HAP-1 (cell line): ENCODE measurements around the gene ARHGAP33.
A peak's percentile ranks its signal among the peaks of the same experiment; 100 is the strongest.
"Not testable (repeated sequence)": the region's sequence is repeated elsewhere in the genome, so short reads cannot be mapped to it uniquely, and the experiment has no call there.

Source experiments
- DNase-seq, 2 experiments: peaks; one replicate each; pipeline ENCODE4 v3.0.0-alpha.2; 2016 to 2020; ENCODE audit warnings: low spot score in 2 of 2
- H3K27me3 ChIP-seq: fragments of 250-450 bp; sonication (Bioruptor Pico); 2 replicates; pipeline ENCODE4 v1.5.1; 2020; ENCODE audit warnings: low read depth, mild to moderate bottlenecking, moderate library complexity
- H3K36me3 ChIP-seq: fragments of 250-450 bp; sonication (Bioruptor Pico); replicated peaks from 2 replicates; pipeline ENCODE4 v1.5.1; 2020; ENCODE audit warnings: mild to moderate bottlenecking
- H3K4me1 ChIP-seq: fragments of 250-450 bp; sonication (Bioruptor Pico); 2 replicates; pipeline ENCODE4 v1.5.1; 2020; ENCODE audit warnings: mild to moderate bottlenecking
- H3K4me3 ChIP-seq: fragments of 250-450 bp; sonication (Bioruptor Pico); 2 replicates; pipeline ENCODE4 v1.5.1; 2020; ENCODE audit warnings: mild to moderate bottlenecking, moderate library complexity
- H3K9me3 ChIP-seq: fragments of 250-450 bp; sonication (Bioruptor Pico); 2 replicates; pipeline ENCODE4 v1.5.1; 2020; ENCODE audit warnings: mild to moderate bottlenecking, moderate library complexity
- in situ Hi-C: fragments of 300-500 bp; cut with MboI; formaldehyde crosslinking; loops from 3 replicates; pipeline ENCODE4 v1.14.3; 2020; ENCODE audit warnings: low sequenced_read_pairs, inconsistent platforms, mixed read lengths

Gene ARHGAP33

DNA sequence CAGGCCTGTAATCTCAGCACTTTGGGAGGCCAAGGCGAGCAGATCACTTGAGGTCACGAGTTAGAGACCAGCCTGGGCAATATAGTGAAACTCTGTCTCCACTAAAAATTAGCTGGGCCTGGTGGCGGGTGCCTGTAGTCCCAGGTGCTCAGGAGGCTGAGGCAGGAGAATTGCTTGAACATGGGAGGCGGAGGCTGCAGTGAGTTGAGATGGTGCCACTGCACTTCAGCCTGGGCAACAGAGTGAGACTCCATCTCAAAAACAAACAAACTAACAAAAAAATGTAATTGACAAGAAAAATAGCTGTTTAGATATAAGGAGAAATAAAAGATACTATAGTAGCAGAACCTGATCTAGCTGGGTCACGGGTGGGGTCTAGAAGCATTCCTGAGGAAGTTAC is 3.0 kb upstream of the ARHGAP33 start:
- H3K27me3 ChIP-seq, in situ Hi-C loops, H3K9me3 ChIP-seq, H3K36me3 ChIP-seq, DNase-seq, H3K4me1 ChIP-seq, H3K4me3 ChIP-seq: not testable (repeated sequence)

DNA sequence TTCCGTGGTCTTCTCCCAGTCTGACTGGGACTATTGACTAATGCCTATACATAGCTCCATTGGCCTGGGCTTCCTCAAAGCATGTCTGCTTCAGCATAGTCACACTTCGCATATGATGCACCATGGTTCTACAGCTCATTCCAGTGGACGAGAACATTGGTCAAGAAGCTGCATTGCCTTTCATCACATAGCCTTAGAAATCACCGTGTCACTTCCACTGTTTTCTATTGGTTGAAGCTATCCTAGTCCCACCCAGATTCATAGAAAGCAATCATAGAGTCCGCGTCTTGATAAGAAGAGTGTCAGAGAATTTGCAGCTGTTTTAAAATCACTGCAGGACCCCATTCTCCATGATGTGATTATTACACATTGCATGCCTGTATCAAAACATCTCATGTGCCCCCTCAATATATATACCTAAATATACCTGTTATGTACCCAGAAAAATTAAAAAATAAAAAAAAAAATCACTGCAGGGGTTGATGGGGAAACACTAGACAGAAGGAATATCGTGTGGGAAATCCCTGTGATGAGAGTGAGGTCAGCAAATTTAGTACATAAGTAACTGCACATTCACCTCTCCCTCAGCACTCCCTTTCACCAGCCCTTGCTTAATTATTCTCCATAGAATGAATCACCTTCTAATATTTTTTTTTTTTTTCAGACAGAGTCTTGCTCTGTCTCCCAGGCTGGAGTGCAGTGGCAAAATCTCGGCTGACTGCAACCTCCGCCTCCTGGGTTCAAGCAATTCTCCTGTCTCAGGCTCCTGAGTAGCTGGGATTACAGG is 2.2 kb upstream of the ARHGAP33 start:
- Histone ChIP-seq H3K27me3 (no peaks in the 10 kb centered on the region), H3K9me3 (no peaks in the 10 kb centered on the region)
- DNase-seq, result no peak

DNA sequence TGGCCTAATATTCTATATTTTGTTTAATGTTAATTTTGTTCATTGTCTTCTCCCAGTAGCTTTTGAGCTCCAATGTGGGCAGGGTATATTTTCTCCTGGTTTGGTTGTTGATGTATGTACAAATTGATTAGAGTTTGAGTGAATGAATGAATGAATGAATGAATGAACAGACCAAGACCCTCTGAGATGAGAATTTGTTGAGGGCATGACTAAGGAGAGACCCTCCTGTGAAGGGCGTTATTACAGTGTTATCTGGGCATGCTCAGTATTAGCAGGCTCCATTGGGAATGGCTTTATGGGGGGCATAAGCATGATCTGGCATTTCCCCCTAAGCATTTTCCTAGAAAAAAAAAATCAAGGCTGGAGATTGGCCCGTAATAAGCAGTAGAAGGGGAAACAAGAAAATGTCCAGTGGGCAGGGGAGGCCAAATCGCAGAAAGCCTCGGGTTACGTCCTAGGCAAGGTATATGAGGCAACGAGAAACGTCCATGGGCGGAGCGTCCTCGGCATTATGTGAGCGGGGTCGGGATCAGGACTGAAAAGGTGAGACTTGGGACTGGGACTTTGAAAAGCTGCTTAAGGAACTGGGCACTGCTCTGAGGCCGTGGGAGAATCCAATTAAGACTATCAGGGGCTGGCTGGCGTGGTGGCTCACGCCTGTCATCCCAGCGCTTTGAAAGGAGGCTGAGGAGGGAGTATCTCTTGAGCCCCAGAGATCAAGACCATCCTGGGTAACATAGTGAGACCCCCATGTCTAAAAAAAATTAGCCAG is 904 bp upstream of the ARHGAP33 start:
- in situ Hi-C loops, result no loop called here
- H3K4me3 ChIP-seq, result peak overlapping the region; percentile 13

More for the DNA sequence above, 2.2 kb upstream of the ARHGAP33 start:
- in situ Hi-C loops, result no loop called here
- H3K4me3 ChIP-seq, result no peak overlapping the region
- H3K36me3 ChIP-seq, result peaks cover under 1% of the 10 kb centered on the region; the same call in 1 of the 2 replicates
- peaks cover 9% of the 10 kb centered on the region; the same call in 1 of the 2 replicates for H3K4me1 ChIP-seq

DNA sequence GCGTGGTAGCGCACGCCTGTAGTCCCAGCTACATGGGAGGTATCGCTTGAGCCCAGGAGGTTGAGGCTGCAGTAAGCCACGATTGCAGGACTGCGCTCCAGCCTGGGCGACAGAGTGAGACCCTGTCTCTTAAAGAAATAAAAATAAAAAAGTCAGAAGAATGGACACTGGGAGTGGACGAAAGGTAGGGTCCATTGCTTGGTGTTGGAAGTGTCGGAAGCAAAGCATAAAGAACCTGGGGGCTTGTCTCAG is 392 bp upstream of the ARHGAP33 start:
- Histone ChIP-seq H3K36me3 (no peaks in the 10 kb centered on the region), H3K4me1 (peaks cover 9% of the 10 kb centered on the region; the same call in 1 of the 2 replicates), H3K27me3 (no peaks in the 10 kb centered on the region), H3K4me3 (peak overlapping the region; percentile 13), H3K9me3 (no peaks in the 10 kb centered on the region)
- in situ Hi-C loops, result no loop called here
- no peak for DNase-seq

More for the DNA sequence above, 904 bp upstream of the ARHGAP33 start:
- Histone ChIP-seq H3K4me1 (peaks cover 9% of the 10 kb centered on the region; the same call in 1 of the 2 replicates), H3K9me3 (no peaks in the 10 kb centered on the region), H3K27me3 (no peaks in the 10 kb centered on the region), H3K36me3 (no peaks in the 10 kb centered on the region)
- peak in 1 of 2 experiments; percentile 35 for DNase-seq

DNA sequence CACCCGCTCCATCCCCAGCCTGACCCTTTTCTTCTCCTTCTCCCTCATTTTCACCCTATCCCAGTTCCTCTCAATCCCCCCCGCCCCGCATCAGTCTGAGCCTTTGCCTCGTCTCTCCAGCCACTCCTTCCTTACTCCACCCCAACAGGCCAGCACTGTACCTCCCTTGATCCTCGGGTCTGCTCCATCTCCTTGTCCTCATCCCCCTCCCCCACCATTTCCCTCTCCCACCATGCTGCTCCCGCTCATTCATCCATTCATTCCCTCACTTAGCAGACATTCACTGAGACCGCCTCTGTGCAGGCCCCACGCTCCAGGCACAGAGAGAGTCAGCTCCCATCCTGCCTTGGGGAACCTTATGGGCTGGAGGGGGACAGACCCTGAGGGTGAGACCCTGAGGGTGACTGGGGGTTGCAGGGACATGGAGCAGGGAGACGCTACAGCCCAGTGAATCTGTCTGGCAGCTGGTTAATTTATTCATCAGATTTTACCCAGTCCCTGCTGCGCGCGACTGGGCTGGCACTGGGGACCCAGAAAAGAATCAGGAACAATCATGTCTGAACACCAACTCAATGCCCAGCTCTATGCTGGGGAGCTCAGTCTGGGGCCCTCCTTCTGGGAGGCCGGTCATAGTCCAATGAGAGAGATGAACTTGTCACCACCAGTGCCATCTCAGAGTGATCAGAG is 881 bp downstream of the ARHGAP33 start:
- in situ Hi-C loops, result no loop called here
- Histone ChIP-seq H3K4me1 (peaks cover 9% of the 10 kb centered on the region; the same call in 1 of the 2 replicates), H3K9me3 (no peaks in the 10 kb centered on the region), H3K4me3 (peak overlapping the region; percentile 51), H3K27me3 (no peaks in the 10 kb centered on the region), H3K36me3 (no peaks in the 10 kb centered on the region)
- peak in 1 of 2 experiments; percentile 39 for DNase-seq

DNA sequence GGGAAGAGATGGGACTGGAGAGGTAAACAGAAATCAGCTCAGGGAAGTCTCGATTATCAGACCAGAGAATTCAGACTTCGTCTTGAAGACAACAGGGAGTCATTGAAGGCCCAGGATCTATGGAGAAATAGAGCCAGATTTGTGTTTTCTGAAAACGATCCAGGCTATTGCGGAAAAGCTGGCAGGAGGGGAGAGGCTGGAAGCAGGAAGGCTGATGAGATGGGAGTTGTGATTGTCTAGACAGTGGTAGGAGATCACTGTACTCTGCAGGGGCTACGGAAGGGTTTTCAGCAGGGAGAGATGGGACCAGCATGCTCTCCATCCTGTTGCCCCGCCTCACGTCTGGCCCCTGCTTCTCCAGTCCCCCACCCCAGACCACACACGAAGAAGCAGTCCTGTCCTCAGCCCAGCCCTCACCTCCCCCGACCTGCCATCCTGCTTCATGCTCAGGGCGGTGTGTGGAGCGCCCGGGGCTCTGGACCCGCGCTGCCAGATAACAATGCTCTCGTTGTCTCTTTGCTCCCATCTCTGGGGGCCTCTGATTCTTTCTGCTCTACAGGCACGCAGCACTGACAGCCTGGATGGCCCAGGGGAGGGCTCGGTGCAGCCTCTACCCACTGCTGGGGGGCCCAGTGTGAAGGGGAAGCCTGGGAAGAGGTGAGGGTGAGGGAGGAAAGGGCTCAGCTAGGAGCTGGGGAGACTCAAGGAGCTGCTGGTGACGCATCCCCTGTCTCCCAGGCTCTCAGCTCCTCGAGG is 1.9 kb downstream of the ARHGAP33 start:
- H3K36me3 ChIP-seq, result no peaks in the 10 kb centered on the region
- DNase-seq, result no peak
- no peak overlapping the region for H3K4me3 ChIP-seq
- in situ Hi-C loops, result no loop called here
- no peaks in the 10 kb centered on the region for H3K9me3 ChIP-seq
- H3K4me1 ChIP-seq, result peaks cover 9% of the 10 kb centered on the region; the same call in 1 of the 2 replicates
- H3K27me3 ChIP-seq, result no peaks in the 10 kb centered on the region

DNA sequence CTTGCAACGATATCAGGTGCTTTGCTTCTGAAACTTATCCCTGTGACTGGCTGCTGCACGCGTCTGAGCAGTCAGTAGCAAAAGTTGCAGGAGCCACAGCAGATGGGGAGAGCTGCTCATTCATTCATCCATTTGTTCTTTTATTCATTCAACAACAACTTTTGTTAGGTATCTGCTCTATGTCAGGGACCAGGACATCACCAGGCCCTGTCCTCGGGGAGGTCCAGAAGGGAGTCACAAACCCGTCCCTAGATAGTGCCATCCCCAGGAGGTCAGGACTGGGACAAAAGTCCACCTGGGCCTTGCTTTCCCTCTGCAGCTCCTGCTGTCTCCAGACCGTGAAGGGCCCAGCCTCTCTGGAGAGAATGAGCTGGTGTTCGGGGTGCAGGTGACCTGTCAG is 2.6 kb downstream of the ARHGAP33 start:
- H3K4me3 ChIP-seq, result no peak overlapping the region
- H3K36me3 ChIP-seq, result no peaks in the 10 kb centered on the region

DNA sequence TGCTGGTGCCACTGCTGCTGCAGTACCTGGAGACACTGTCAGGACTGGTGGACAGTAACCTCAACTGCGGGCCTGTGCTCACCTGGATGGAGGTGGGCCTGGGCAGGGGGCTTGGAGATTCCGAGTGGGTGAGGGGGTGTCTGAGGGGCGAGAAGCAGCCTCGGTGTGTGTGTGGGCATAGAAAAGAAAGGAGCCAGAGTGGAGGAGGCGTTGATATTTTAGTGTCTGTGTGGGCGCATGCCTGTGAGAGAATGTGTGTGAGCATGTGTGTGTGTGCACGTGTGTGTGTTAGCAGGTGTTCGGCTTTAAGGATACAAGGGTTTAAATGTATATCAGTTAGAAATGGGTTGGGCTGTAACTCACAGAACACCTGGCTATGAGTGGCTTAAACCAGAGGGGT is 3.7 kb downstream of the ARHGAP33 start:
- Histone ChIP-seq H3K36me3 (no peaks in the 10 kb centered on the region), H3K4me3 (no peak overlapping the region), H3K4me1 (peaks cover 9% of the 10 kb centered on the region; the same call in 1 of the 2 replicates), H3K27me3 (no peaks in the 10 kb centered on the region), H3K9me3 (no peaks in the 10 kb centered on the region)
- in situ Hi-C loops, result no loop called here
- DNase-seq, result no peak

More for the DNA sequence above, 2.6 kb downstream of the ARHGAP33 start:
- H3K27me3 ChIP-seq, result no peaks in the 10 kb centered on the region
- no peaks in the 10 kb centered on the region for H3K9me3 ChIP-seq
- no peak for DNase-seq
- peaks cover 9% of the 10 kb centered on the region; the same call in 1 of the 2 replicates for H3K4me1 ChIP-seq
- in situ Hi-C loops, result no loop called here

DNA sequence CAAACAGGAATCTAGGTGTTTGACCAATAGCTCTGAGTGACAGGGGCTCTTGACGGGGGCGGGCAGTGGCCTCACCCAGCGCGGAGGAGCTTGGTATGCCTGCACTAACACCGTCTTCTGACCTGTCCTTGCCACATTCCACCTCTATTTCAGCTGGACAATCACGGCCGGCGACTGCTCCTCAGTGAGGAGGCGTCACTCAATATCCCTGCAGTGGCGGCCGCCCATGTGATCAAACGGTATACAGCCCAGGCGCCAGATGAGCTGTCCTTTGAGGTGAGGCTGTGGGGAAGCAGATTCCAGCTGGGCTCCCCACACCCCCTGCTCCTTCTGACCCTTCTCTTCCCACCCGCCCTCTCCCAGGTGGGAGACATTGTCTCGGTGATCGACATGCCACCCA is 4.7 kb downstream of the ARHGAP33 start:
- H3K4me3 ChIP-seq, result no peak overlapping the region
- no peak for DNase-seq
- in situ Hi-C loops, result no loop called here
- peaks cover 6% of the 10 kb centered on the region; the same call in 1 of the 2 replicates for H3K4me1 ChIP-seq
- no peaks in the 10 kb centered on the region for H3K36me3 ChIP-seq
- no peaks in the 10 kb centered on the region for H3K27me3 ChIP-seq
- H3K9me3 ChIP-seq, result no peaks in the 10 kb centered on the region

DNA sequence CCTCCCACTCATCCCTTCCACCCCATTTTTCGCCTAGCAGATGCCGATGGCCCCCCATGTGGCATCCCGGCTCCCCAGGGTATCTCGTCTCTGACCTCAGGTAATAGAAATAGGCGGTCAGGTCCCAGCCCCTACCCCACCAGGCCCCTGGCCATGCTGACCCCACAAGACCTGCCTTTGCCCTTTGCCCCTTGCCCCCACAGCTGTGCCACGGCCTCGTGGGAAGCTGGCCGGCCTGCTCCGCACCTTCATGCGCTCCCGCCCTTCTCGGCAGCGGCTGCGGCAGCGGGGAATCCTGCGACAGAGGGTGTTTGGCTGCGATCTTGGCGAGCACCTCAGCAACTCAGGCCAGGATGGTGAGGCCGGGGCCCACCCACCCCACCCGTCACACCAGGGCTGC is 5.4 kb downstream of the ARHGAP33 start:
- Histone ChIP-seq H3K27me3 (no peaks in the 10 kb centered on the region), H3K4me1 (peaks cover 6% of the 10 kb centered on the region; the same call in 1 of the 2 replicates), H3K4me3 (no peak overlapping the region), H3K9me3 (no peaks in the 10 kb centered on the region), H3K36me3 (no peaks in the 10 kb centered on the region)
- in situ Hi-C loops, result no loop called here
- no peak for DNase-seq

DNA sequence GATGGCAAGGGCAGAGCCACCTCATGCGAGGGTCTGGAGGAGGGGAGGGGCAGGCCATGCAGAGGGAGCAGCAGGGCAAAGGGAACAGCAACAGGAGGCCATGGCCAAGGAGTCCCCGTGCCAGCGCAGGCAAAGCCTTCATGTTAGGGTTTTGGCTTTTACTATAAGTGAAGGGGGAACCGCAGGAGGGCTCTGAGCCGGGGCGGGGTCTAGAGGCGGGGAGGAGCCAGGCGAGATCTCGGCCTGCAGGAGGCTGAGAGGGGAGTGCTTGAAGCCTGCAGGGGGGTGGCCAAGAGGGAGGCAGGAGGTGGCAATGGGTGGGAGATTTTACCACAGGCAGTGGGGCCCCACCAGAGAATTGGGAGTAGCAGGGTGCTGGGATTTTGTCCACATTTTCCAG is 6.3 kb downstream of the ARHGAP33 start:
- DNase-seq, result no peak
- no peaks in the 10 kb centered on the region for H3K9me3 ChIP-seq
- H3K4me1 ChIP-seq, result peaks cover under 1% of the 10 kb centered on the region; the same call in 1 of the 2 replicates
- H3K4me3 ChIP-seq, result no peak overlapping the region
- no peaks in the 10 kb centered on the region for H3K27me3 ChIP-seq
- in situ Hi-C loops, result no loop called here
- no peaks in the 10 kb centered on the region for H3K36me3 ChIP-seq

DNA sequence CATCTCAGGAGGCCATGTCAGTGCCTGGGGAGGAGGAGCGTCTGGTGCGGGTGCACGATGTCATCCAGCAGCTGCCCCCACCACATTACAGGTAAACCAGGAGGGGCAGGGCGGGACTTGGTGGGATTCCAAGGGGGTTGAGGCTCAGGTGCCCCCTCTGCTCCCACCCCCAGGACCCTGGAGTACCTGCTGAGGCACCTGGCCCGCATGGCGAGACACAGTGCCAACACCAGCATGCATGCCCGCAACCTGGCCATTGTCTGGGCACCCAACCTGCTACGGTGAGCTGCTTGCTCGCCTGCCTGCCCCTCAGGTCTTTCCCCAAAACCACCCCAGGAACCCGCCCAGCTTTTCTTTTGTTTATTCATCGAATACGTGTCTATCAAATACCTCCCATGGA is 7.2 kb downstream of the ARHGAP33 start:
- in situ Hi-C loops, result no loop called here

More for the DNA sequence above, 7.2 kb downstream of the ARHGAP33 start:
- Histone ChIP-seq H3K4me1 (no peaks in the 10 kb centered on the region), H3K4me3 (no peak overlapping the region), H3K27me3 (no peaks in the 10 kb centered on the region), H3K9me3 (no peaks in the 10 kb centered on the region), H3K36me3 (no peaks in the 10 kb centered on the region)
- no peak for DNase-seq
